Right lobe of liver (tissue), 6 donors: ENCODE measurements around the gene SERPINI1. TPM values are rescaled to one million over a fixed set of nuclear protein-coding genes. Genes with fewer than 3 reads are reported as not detected.

Source experiments
- ATAC-seq, 4 donors: fragments of 200-7000 bp; cut with Tn5 transposase; one replicate each; pipeline ENCODE4 v1.9.1; 2020; ENCODE audit warnings: mild to moderate bottlenecking in 4 of 4, moderate library complexity in 4 of 4
- DNase-seq, 3 donors: peaks; one replicate each; pipeline ENCODE4 v3.0.0-alpha.2; 2020
- H3K27ac ChIP-seq, 3 donors: fragments of 200-600 bp; one replicate each; pipeline ENCODE4 v1.8.0; 2022
- H3K27me3 ChIP-seq, 2 donors: fragments of 200-600 bp; one replicate each; pipeline ENCODE4 v1.8.0; 2022
- H3K36me3 ChIP-seq, 4 donors: fragments of 200-600 bp; sonication (generic) in 1 of 4; one replicate each; pipeline versions ENCODE4 v1.5.1 to v1.8.0; 2017 to 2022; ENCODE audit warnings: control low read depth in 1 of 4
- H3K4me1 ChIP-seq, 4 donors: fragments of 200-600 bp; sonication (generic) in 1 of 4; one replicate each; pipeline versions ENCODE4 v1.5.1 to v1.8.0; 2017 to 2022; ENCODE audit warnings: control low read depth in 1 of 4
- H3K4me3 ChIP-seq, 3 donors: fragments of 200-600 bp; one replicate each; pipeline ENCODE4 v1.8.0; 2022
- H3K9me3 ChIP-seq, 4 donors: fragments of 200-600 bp; sonication (generic) in 1 of 4; one replicate each; pipeline versions ENCODE4 v1.5.1 to v1.8.0; 2017 to 2022; ENCODE audit warnings: control low read depth in 1 of 4
- POLR2A ChIP-seq: fragments of 450-650 bp; IDR thresholded peaks from one replicate; pipeline ENCODE4 v1.6.1; 2017; ENCODE audit warnings: antibody characterized with exemption, mild to moderate bottlenecking
- WGBS: methylation state at CpG from one replicate; pipeline ENCODE4 v1.1.6; 2018; ENCODE audit warnings: low coverage, low lambda C conversion rate; ENCODE audit not compliant: insufficient coverage; ENCODE audit errors: missing lambda C conversion rate; 5-methylcytosine and 5-hydroxymethylcytosine counted together
- intact Hi-C, 2 donors: fragments of 100-400 bp; cut with DNase I; formaldehyde crosslinking; loops; one replicate each; pipeline versions ENCODE4 v1.11.2 to v1.14.1; 2022
- small RNA-seq, 2 experiments: library from RNA; depleted of rRNA; stranded (forward); fragments of <200 nt; gene quantifications; one replicate each; pipeline ENCODE3, GENCODE V24; 2016
- total RNA-seq, 6 experiments: library from RNA; depleted of rRNA in 2 of 6; stranded (reverse); fragments of >200 nt in 2 of 6; fragmentation: NEBNext Ultra II Directional in 3 of 6; extraction: Animal tissue kit (Norgen Biotek cat#: 25700) in 3 of 6; gene quantifications; one replicate each; pipeline versions ENCODE4 v1.1.0 to v1.2.4, GENCODE V29; 2016 to 2023
- TF ChIP-seq, protein P1 (sequence below), 4 donors: fragments of 200-600 bp in 3 of 4; fragments of 450-650 bp in 1 of 4; IDR thresholded peaks; one replicate each; pipeline versions ENCODE4 v1.5.1 to v1.8.0; 2016 to 2022; ENCODE audit warnings: antibody characterized with exemption in 4 of 4, mild to moderate bottlenecking in 2 of 4
- donor health status: DM: no; HTN: yes; CAD: no.
- donor health status: DM: no; HTN: no; CAD: no.
- donor health status: DM: no; HTN: no; CAD: no.
- donor health status: DM: no; HTN: yes; CAD: no.
- donor health status: DM: no; HTN: yes; CAD: no.

The SERPINI1 gene
- total RNA-seq, 6 experiments from 2014 or later: 0.40 to 3.0 (median 0.62) TPM

DNA sequence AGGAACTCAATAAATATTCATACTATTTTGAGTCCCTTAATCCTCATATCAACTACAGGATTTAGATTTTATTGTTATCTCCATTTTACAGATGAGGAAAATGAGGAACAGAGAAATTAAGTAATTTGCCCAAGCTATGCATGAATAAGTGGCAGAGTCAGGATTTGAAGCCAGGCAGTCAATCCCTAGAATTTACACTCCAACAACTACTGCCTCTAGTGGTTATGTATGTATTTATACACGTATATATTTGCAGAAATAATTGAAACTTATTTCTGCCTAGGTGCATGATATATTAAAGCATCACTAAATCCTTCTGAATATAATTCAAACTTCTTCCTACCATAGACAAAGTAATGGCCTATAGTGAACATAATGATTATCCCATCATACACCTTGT is 137.4 kb downstream of the SERPINI1 start:
- Histone ChIP-seq H3K4me1 (no peaks in the 10 kb centered on the region), H3K27me3 (no peaks in the 10 kb centered on the region), H3K4me3 (no peak overlapping the region), H3K9me3 (no peaks in the 10 kb centered on the region), H3K27ac (no peak overlapping the region), H3K36me3 (no peaks in the 10 kb centered on the region)
- no peak for DNase-seq
- no peak for TF ChIP-seq POLR2A
- TF ChIP-seq, protein P1, sequence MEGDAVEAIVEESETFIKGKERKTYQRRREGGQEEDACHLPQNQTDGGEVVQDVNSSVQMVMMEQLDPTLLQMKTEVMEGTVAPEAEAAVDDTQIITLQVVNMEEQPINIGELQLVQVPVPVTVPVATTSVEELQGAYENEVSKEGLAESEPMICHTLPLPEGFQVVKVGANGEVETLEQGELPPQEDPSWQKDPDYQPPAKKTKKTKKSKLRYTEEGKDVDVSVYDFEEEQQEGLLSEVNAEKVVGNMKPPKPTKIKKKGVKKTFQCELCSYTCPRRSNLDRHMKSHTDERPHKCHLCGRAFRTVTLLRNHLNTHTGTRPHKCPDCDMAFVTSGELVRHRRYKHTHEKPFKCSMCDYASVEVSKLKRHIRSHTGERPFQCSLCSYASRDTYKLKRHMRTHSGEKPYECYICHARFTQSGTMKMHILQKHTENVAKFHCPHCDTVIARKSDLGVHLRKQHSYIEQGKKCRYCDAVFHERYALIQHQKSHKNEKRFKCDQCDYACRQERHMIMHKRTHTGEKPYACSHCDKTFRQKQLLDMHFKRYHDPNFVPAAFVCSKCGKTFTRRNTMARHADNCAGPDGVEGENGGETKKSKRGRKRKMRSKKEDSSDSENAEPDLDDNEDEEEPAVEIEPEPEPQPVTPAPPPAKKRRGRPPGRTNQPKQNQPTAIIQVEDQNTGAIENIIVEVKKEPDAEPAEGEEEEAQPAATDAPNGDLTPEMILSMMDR (IDR thresholded peaks at IDR 0.05): no peak
- no peak for ATAC-seq
- 41% methylated on average over 1 of the region's 1 CpG for WGBS
- intact Hi-C loops: no loop called here

DNA sequence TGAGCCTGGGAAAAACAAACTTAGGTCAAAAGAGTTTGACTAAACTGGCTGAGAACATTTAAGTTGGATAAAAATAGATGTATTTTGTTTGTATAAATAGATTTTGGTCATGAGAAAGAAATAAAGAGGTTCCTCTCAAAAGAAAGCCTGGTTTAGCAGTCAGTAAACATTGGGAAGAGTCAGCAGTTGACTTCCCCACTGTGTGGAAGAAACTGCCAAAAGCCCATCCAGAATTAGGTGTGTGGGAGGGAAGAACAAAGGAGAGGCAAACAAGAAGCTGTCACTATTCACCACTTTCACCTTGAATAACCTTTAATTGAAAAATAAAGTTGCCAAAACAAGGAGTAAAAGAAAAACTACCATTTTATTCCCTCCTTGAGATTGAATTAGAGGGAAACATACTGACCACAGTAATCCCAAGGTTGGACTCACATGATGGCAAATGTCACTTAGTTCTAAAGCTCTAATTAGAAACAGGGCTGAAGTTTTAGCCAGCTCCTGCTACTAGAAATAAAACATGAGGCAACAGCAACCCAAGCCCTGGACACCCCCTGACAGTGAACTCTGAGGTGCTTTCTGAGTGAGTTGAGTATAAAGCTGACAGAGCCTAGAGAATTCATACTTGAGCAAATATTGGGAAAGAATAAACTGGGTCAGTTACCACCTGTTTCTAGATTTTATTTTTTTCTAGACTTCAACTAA is 139.3 kb downstream of the SERPINI1 start:
- H3K4me1 ChIP-seq: no peaks in the 10 kb centered on the region
- no peak overlapping the region for H3K4me3 ChIP-seq
- no peaks in the 10 kb centered on the region for H3K9me3 ChIP-seq
- DNase-seq (no peak), ATAC-seq (no peak)
- TF ChIP-seq, protein P1 (IDR thresholded peaks at IDR 0.05): no peak
- no peak for TF ChIP-seq POLR2A
- no peaks in the 10 kb centered on the region for H3K36me3 ChIP-seq
- H3K27ac ChIP-seq: no peak overlapping the region
- no peaks in the 10 kb centered on the region for H3K27me3 ChIP-seq
- intact Hi-C loops: no loop called here

Small RNA genes within 50 kb of the gene (small RNA-seq; reads per million reads assigned to genes)
- 0 reads per million in 2 experiments for gene HMGN1P8

Other genes starting within 250 kb of the SERPINI1 start
- under 1 TPM in 1 of 6 experiments, not detected in 5; 0.16 TPM for gene WDR49, start 81.8 kb upstream of the SERPINI1 start, total RNA-seq
- gene PDCD10, start 829 bp upstream of the SERPINI1 start, total RNA-seq: 10 to 100 TPM; 12.9 to 39.1 (median 22.2) TPM